SK-N-MC (cell line): Measurements from ENCODE around the gene DIPK1C.

Experiments used
- DNase-seq: peaks from one replicate; pipeline ENCODE4 v3.0.0-alpha.2; 2011; ENCODE audit warnings: low read depth, low spot score
- H3K27ac ChIP-seq: fragments of 200-600 bp; sonication (generic); 2 replicates; pipeline ENCODE4 v1.5.1; 2016; ENCODE audit warnings: mixed run types
- H3K36me3 ChIP-seq: fragments of 200-600 bp; sonication (generic); 2 replicates; pipeline ENCODE4 v1.6.1; 2017; ENCODE audit warnings: antibody characterized with exemption, low read length, mixed read lengths; ENCODE audit not compliant: insufficient read depth
- H3K4me3 ChIP-seq: fragments of 200-600 bp; sonication (generic); 2 replicates; pipeline ENCODE4 v1.5.1; 2016
- H3K9ac ChIP-seq: fragments of 200-600 bp; sonication (generic); 2 replicates; pipeline ENCODE4 v1.8.0; 2017; ENCODE audit warnings: mixed run types, mixed read lengths; ENCODE audit not compliant: insufficient read length
- H3K9me3 ChIP-seq: fragments of 200-600 bp; sonication (generic); 2 replicates; pipeline ENCODE4 v1.6.1; 2017; ENCODE audit warnings: low read depth, mild to moderate bottlenecking, antibody characterized with exemption, low read length, moderate library complexity, mixed read lengths
- EZH2 ChIP-seq: fragments of 200-600 bp; sonication (generic); IDR thresholded peaks from one replicate; pipeline ENCODE4 v1.6.1; 2017; ENCODE audit warnings: antibody characterized with exemption
- FOXP2 ChIP-seq: optimal IDR thresholded peaks from 2 replicates; pipeline ENCODE3; 2011; ENCODE audit warnings: mild to moderate bottlenecking, moderate library complexity; ENCODE audit not compliant: insufficient read depth; ENCODE audit errors: extremely low read length, control extremely low read depth
- POLR2AphosphoS5 ChIP-seq: IDR thresholded peaks from 2 replicates; pipeline ENCODE4 v1.6.1; 2012; ENCODE audit warnings: mild to moderate bottlenecking, low read depth, low read length, borderline replicate concordance

The DIPK1C gene

DNA sequence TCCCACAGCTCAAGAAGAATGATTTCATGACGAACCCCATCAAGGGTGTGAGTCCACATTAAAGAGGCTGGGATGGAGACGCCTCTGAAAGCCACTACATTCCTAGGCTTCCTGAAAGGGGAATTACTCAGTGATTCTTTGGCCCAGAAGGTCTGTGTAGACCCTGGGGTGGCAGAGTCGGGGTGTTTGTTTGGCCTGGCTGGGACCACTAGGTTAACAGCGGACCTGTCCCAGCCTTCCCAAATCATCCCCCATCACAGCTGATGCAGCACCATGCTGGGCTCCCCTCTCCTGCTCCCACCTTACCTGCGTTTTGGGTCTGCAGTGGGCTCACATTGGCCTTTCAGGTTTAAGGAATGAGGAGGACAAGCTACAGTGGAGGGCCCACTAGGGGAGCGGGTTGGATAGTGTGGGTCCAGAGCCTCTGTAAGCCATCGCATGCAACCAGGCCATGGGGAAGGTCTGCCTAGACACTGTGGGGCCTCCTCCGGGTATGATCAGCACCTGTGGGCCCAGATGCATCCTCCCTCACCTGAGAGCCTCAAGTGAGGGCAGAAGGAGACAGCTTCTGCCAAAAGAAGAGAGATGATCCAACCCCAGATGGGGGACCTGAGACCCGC lies 16.2 kb downstream of the DIPK1C start:
- no peak for TF ChIP-seq FOXP2
- no peak for TF ChIP-seq POLR2AphosphoS5
- TF ChIP-seq EZH2, result no peak
- no peak for DNase-seq
- Histone ChIP-seq H3K9ac (no peak overlapping the region), H3K27ac (no peak overlapping the region), H3K36me3 (no peaks in the 10 kb centered on the region), H3K9me3 (no peaks in the 10 kb centered on the region), H3K4me3 (no peak overlapping the region)

DNA sequence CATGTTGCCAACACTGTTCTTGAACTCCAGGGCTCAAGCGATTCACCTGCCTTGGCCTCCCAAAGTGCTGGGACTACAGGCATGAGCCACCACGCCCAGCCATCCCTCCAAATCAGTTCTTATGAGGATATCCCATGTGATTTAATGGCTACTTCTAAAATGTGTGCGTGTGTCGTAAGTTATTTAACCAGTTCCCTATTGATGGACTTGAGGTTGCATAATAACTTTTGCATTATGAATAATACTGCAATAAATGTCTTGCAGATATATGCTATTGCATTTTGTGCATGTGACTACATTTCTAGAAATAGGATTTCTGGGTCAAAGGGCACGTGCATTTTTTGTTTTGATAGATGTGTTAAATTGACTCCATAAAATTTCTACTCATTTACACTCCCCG lies 19.0 kb downstream of the DIPK1C start:
- no peak for DNase-seq
- no peak overlapping the region for H3K9ac ChIP-seq
- no peak overlapping the region for H3K4me3 ChIP-seq
- no peak overlapping the region for H3K27ac ChIP-seq
- TF ChIP-seq POLR2AphosphoS5, result no peak
- TF ChIP-seq EZH2, result no peak
- TF ChIP-seq FOXP2, result no peak
- no peaks in the 10 kb centered on the region for H3K9me3 ChIP-seq
- H3K36me3 ChIP-seq, result no peaks in the 10 kb centered on the region

DNA sequence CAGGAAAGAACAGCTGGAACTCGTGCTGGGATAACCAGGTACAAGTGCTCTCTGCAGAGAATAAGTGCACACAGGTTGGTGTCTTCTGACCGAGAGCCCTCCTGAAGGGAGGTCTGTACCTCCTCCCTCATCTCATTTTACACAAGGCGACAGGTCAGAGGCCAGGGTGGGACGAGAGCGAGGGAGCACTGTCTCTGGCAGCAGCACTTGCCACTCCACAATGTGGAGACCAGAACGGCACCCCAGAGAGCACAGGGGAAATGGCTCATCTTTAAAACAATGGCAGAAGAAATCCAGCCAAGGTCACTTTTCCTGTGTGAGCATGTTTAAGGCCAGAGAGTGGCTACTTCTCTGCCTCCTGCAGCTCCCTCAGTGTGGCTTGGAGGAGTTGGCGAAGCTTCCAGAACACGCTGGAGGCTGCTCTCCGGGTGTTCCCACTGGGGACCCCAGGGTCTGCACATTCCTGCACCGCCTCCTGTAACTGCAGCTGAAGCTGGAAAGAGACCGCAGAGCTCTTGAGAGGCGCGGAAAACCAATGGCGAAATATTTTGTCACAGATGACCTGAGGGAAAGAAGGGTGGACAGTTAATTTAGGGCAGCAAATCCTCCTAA lies 20.8 kb downstream of the DIPK1C start:
- no peak overlapping the region for H3K4me3 ChIP-seq
- no peak for TF ChIP-seq FOXP2

DNA sequence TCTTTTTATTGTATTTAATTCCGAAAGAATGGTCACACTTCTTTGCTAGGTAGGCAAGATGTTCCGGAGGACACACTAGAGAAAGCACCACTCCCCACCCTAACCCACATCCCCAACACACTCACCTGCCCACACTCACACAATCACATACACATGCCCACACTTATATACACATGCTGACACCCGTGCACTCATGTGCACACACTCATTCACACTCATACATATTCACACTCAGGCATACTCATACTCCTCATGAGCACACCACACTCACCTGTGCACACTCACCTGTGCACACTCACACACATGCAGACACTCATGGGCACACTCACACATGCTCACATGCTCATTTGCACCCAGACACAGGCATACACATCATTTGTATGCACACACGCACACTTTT lies 21.4 kb downstream of the DIPK1C start:
- no peak overlapping the region for H3K9ac ChIP-seq
- no peaks in the 10 kb centered on the region for H3K9me3 ChIP-seq
- no peak for DNase-seq
- no peak overlapping the region for H3K4me3 ChIP-seq
- TF ChIP-seq FOXP2 (no peak), POLR2AphosphoS5 (no peak), EZH2 (no peak)
- no peak overlapping the region for H3K27ac ChIP-seq
- no peaks in the 10 kb centered on the region for H3K36me3 ChIP-seq

More for the DNA sequence above, 20.8 kb downstream of the DIPK1C start:
- Histone ChIP-seq H3K9me3 (no peaks in the 10 kb centered on the region), H3K36me3 (no peaks in the 10 kb centered on the region), H3K9ac (no peak overlapping the region), H3K27ac (no peak overlapping the region)
- no peak for DNase-seq

DNA sequence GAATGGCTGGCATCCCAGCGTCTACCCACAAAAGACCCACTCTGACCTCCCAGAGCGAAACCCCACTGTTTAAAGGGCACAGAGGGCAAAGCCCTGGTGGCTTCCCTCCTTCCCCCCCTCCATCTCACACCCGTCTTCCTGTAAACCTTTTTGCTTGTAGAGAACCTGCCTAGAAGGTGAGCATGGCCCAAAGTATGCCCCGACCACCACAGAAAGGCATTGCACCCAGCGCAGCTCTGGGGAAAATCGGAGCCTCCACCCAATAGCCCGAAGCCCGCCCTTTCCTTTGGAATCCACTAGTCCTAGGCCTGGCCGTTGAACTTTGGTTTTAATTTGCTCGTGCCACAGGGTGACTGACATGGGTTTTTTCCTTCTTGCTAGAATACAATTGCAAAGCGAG lies 22.6 kb downstream of the DIPK1C start:
- no peak overlapping the region for H3K4me3 ChIP-seq
- no peak overlapping the region for H3K9ac ChIP-seq
- H3K27ac ChIP-seq, result no peak overlapping the region
- no peaks in the 10 kb centered on the region for H3K36me3 ChIP-seq
- TF ChIP-seq POLR2AphosphoS5 (no peak), FOXP2 (no peak), EZH2 (no peak)
- no peaks in the 10 kb centered on the region for H3K9me3 ChIP-seq
- DNase-seq, result no peak

DNA sequence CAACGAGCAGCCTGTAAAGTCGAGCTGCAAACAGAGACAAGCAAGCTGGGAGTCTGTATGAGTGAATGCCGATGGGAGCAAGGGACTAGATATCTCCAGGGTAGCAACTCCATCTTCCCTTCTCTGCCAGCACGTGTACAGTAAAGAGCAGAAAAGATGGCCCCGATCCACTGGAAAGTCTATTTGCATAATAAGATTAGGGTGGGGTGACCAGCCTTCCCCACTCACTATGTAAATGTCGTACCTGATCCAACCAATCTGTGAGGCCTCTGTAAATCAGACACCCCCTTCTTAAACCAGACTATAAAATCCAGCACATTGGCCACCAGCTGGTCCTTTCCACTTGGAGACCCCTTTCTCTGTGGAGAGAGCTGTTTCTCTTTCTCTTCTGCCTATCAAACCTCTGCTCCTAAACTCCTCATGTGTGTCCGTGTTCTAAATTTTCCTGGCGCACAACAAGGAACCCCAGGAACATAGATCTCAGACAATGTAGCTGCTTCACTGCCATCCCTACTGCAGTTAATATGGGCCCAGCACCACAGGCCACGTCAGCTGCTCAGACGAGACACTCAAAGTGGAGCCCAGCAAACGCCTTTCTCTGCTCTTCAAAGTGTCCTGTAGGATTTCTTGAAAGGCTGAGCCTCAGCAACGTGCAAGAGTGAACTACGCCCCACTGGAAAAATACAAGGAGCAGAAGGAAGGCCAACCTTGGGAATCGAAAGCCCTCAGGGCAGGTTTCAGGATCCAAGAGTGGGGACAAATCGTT lies 26.1 kb downstream of the DIPK1C start:
- no peaks in the 10 kb centered on the region for H3K36me3 ChIP-seq
- no peak overlapping the region for H3K27ac ChIP-seq
- TF ChIP-seq EZH2, result no peak
- no peak for TF ChIP-seq FOXP2
- TF ChIP-seq POLR2AphosphoS5, result no peak
- H3K9ac ChIP-seq, result no peak overlapping the region
- no peaks in the 10 kb centered on the region for H3K9me3 ChIP-seq
- DNase-seq, result no peak
- H3K4me3 ChIP-seq, result no peak overlapping the region

DNA sequence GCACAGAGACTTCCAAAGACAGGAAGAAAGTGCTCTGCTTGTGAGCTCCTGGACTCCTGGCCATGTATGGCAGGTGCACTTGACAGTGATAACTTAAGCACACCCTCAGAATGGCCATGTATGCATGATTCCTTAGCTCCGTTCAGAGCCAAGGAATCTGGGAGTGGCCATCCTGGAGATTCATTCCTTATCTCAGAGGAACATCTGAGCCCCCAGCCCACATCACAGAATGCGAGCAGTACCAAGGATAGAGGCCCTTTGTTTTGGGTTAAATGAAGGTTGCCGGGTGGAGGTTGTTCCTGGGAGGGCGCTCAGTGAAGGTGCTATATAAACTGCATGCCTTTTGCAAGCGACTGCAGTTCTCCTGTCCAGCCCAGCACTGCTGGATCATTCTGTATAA lies 26.9 kb downstream of the DIPK1C start:
- H3K9ac ChIP-seq, result no peak overlapping the region
- DNase-seq, result no peak
- H3K36me3 ChIP-seq, result no peaks in the 10 kb centered on the region
- H3K27ac ChIP-seq, result no peak overlapping the region
- TF ChIP-seq FOXP2 (no peak), EZH2 (no peak), POLR2AphosphoS5 (no peak)
- no peak overlapping the region for H3K4me3 ChIP-seq
- H3K9me3 ChIP-seq, result no peaks in the 10 kb centered on the region

DNA sequence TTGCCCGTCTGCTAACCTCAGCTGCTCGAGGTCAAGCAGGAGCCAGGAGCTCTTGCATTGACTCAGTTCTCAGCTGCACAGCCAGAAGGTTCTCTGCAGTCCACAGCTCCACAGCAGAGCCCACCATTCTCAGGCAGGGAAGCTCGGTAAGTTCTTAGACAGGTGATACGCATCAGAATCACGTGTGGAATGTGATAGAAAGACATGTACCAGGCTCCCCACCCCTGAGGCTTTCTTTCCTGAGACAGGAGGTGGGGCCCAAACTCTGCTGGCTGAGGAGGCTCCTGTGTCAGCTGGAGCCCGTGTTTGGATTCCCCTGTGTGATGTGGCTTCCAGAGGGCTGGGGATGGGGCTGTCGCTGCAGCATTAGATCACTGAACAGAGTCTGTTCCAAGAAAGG lies 28.0 kb downstream of the DIPK1C start:
- H3K36me3 ChIP-seq, result no peaks in the 10 kb centered on the region
- no peak for TF ChIP-seq POLR2AphosphoS5
- no peak for TF ChIP-seq FOXP2
- no peak overlapping the region for H3K4me3 ChIP-seq
- H3K9me3 ChIP-seq, result no peaks in the 10 kb centered on the region
- no peak overlapping the region for H3K27ac ChIP-seq
- H3K9ac ChIP-seq, result no peak overlapping the region
- no peak for DNase-seq

DNA sequence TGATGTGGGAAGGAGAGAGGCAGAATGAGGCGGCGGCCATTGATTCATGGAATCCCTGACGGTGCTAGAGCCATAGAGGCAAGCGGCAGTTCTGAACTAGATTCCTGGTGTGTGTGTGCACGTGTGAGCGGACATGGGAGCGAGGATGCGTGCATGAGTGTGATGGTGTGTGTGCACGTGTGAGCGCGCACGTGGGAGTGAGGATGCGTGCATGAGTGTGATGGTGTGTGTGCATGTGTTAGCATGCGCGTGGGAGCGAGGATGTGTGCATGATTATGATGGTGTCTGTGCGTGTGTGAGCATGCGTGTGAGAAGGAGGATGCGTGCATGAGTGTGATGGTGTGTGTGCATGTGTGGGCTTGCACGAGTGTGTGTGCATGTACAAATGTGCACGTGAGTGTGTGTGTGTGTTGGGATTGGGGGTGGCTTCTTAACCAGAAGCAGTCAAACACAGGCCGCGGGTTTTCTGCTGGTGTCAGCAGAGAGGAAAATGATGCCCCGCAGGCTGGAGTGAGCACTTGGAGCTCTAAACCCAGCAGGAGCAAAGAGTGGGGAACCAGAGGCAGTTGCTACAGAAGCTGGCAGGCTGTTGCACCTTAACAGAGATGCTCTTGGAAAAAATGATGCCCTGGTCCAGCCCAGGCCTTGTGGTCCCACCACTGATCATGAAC lies 29.5 kb downstream of the DIPK1C start:
- Histone ChIP-seq H3K36me3 (no peaks in the 10 kb centered on the region), H3K27ac (peak overlapping the region; percentile 96), H3K9me3 (no peaks in the 10 kb centered on the region), H3K4me3 (no peak overlapping the region), H3K9ac (no peak overlapping the region)
- DNase-seq, result peak; percentile 59
- TF ChIP-seq EZH2 (no peak), POLR2AphosphoS5 (peak; percentile 32; the same call in 1 of the 2 replicates), FOXP2 (peak; percentile 75)
